Gastrocnemius medialis (tissue), 4 donors: ENCODE measurements around the gene SUPT3H. TPM values are rescaled to one million over a fixed set of nuclear protein-coding genes. Genes with fewer than 3 reads are reported as not detected.

Experiments used
- ATAC-seq, 2 donors: fragments of 150-250 bp; one replicate each; pipeline ENCODE4 v1.9.1; 2016
- DNase-seq, 2 donors: peaks; one replicate each; pipeline ENCODE4 v3.0.0-alpha.2; 2019
- H3K27ac ChIP-seq, 4 donors: fragments of 200-600 bp; sonication (generic); 1 replicate in 1 of 4; 2 replicates in 3 of 4; pipeline ENCODE4 v1.5.1; 2016 to 2018; ENCODE audit warnings: mild to moderate bottlenecking in 2 of 4, moderate library complexity in 1 of 4
- H3K27me3 ChIP-seq, 3 donors: fragments of 200-600 bp; sonication (generic) in 2 of 3; 1 replicate in 1 of 3; 2 replicates in 2 of 3; pipeline versions ENCODE4 v1.5.1 to v1.6.0; 2016 to 2019; ENCODE audit warnings: mild to moderate bottlenecking in 1 of 3, moderate library complexity in 1 of 3
- H3K36me3 ChIP-seq, 2 donors: fragments of 200-600 bp; sonication (generic) in 1 of 2; one replicate each; pipeline ENCODE4 v1.5.1; 2017 to 2018
- H3K4me1 ChIP-seq, 2 donors: fragments of 200-600 bp; sonication (generic) in 1 of 2; one replicate each; pipeline ENCODE4 v1.5.1; 2016 to 2017; ENCODE audit warnings: mild to moderate bottlenecking in 2 of 2
- H3K4me3 ChIP-seq, 4 donors: fragments of 200-600 bp; sonication (generic) in 3 of 4; 1 replicate in 1 of 4; 2 replicates in 3 of 4; pipeline ENCODE4 v1.5.1; 2016 to 2019; ENCODE audit warnings: mild to moderate bottlenecking in 2 of 4
- H3K9me3 ChIP-seq, 3 donors: fragments of 200-600 bp; sonication (generic) in 2 of 3; 1 replicate in 1 of 3; 2 replicates in 2 of 3; pipeline ENCODE4 v1.5.1; 2016 to 2019
- POLR2A ChIP-seq, 2 donors: fragments of 450-650 bp; IDR thresholded peaks; one replicate each; pipeline ENCODE4 v1.6.1; 2017; ENCODE audit warnings: antibody characterized with exemption in 2 of 2, mild to moderate bottlenecking in 2 of 2, moderate library complexity in 2 of 2
- in situ Hi-C, 4 donors: fragments of 200-750 bp; cut with MboI; loops; one replicate each; pipeline versions ENCODE4 v1.15.0 to v1.8.0; 2017; ENCODE audit warnings: low sequenced_read_pairs in 4 of 4
- intact Hi-C: fragments of 100-400 bp; cut with DNase I; formaldehyde crosslinking; loops from one replicate; pipeline ENCODE4 v1.15.1; 2023; ENCODE audit warnings: low total_unique reads
- total RNA-seq, 4 donors: library from RNA; depleted of rRNA; stranded (reverse); fragments of >200 nt; gene quantifications; one replicate each; pipeline versions ENCODE4 v1.1.0 to v1.2.3, GENCODE V29; 2016
- TF ChIP-seq, protein P1 (sequence below), 5 experiments: fragments of 450-650 bp in 3 of 5; fragments of 200-600 bp in 2 of 5; sonication (generic) in 2 of 5; IDR thresholded peaks in 4 of 5; conservative IDR thresholded peaks in 1 of 5; 1 replicate in 4 of 5; 2 replicates in 1 of 5; pipeline ENCODE4 v1.5.1; 2016 to 2019; ENCODE audit warnings: antibody characterized with exemption in 5 of 5, mild to moderate bottlenecking in 3 of 5, moderate library complexity in 3 of 5

SUPT3H gene
- total RNA-seq, 4 donors from 2014 or later = 1.5 to 9.0 (median 4.2) TPM

DNA sequence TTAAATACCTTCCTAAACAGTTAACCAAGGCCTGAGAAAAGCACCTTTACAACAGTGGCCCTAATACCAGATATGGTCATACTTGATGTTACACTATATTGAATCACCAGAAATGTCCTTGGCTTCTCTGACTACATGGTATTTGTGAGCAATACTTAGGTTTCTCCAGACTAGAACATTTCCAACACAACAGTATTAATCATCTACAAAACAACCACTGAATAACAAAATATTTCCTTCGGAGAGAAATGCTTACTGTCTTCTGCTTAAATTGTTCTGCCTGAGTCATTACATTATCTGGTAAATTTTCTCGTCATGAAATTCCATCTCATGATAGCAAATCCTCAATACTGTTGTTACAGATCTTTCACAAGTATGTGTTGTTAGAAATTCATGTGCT, 302.5 kb downstream of the SUPT3H start:
- intact Hi-C loops = no loop called here
- DNase-seq (no peak), ATAC-seq (no peak)

GRCh38 chr6:45074439-45074838, 303.3 kb downstream of the SUPT3H start:
- TF ChIP-seq, protein P1, sequence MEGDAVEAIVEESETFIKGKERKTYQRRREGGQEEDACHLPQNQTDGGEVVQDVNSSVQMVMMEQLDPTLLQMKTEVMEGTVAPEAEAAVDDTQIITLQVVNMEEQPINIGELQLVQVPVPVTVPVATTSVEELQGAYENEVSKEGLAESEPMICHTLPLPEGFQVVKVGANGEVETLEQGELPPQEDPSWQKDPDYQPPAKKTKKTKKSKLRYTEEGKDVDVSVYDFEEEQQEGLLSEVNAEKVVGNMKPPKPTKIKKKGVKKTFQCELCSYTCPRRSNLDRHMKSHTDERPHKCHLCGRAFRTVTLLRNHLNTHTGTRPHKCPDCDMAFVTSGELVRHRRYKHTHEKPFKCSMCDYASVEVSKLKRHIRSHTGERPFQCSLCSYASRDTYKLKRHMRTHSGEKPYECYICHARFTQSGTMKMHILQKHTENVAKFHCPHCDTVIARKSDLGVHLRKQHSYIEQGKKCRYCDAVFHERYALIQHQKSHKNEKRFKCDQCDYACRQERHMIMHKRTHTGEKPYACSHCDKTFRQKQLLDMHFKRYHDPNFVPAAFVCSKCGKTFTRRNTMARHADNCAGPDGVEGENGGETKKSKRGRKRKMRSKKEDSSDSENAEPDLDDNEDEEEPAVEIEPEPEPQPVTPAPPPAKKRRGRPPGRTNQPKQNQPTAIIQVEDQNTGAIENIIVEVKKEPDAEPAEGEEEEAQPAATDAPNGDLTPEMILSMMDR (IDR thresholded peaks at IDR 0.05 in 4 of 5, conservative IDR thresholded peaks at IDR 0.05 in 1 of 5) = no peak
- no peak for TF ChIP-seq POLR2A (IDR thresholded peaks at IDR 0.05)
- H3K27me3 ChIP-seq = no peaks in the 10 kb centered on the region
- no peaks in the 10 kb centered on the region for H3K36me3 ChIP-seq
- intact Hi-C loops = no loop called here
- in situ Hi-C loops = no loop called here
- no peak for ATAC-seq
- H3K4me3 ChIP-seq = no peak overlapping the region
- H3K4me1 ChIP-seq = no peaks in the 10 kb centered on the region
- peaks cover 0 to 14% (median 0%) of the 10 kb centered on the region in 3 donors for H3K9me3 ChIP-seq
- H3K27ac ChIP-seq = no peak overlapping the region
- no peak for DNase-seq

More for the DNA sequence above, 302.5 kb downstream of the SUPT3H start:
- in situ Hi-C loops = no loop called here
- no peak for TF ChIP-seq POLR2A (IDR thresholded peaks at IDR 0.05)
- TF ChIP-seq, protein P1 (IDR thresholded peaks at IDR 0.05 in 4 of 5, conservative IDR thresholded peaks at IDR 0.05 in 1 of 5) = no peak
- no peak overlapping the region for H3K4me3 ChIP-seq
- no peaks in the 10 kb centered on the region for H3K4me1 ChIP-seq
- peaks cover 0 to 14% (median 0%) of the 10 kb centered on the region in 3 donors for H3K9me3 ChIP-seq
- H3K36me3 ChIP-seq = no peaks in the 10 kb centered on the region
- no peak overlapping the region for H3K27ac ChIP-seq
- no peaks in the 10 kb centered on the region for H3K27me3 ChIP-seq

DNA sequence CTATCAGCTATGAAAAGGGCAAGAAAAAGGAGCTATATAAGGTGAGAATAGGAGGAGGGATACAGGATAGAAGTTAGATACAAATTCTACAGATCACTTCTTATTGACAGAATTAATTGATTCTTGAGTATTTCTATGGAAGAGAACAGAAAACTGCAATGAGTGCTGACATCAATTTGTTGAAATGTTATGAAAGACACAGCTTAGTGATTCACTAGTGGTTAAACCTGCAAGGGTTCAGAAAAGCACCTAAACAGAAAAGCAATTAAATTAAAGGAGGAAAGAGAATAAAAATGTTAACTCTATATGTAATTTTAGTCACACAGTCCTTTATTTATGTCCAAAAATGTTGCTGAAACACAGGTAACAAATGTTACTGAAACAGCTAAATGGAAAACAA, 304.0 kb downstream of the SUPT3H start:
- no peak for TF ChIP-seq POLR2A (IDR thresholded peaks at IDR 0.05)
- TF ChIP-seq, protein P1 (IDR thresholded peaks at IDR 0.05 in 4 of 5, conservative IDR thresholded peaks at IDR 0.05 in 1 of 5) = no peak
- Histone ChIP-seq H3K36me3 (no peaks in the 10 kb centered on the region), H3K9me3 (peaks cover 0 to 11% (median 0%) of the 10 kb centered on the region in 3 donors), H3K27ac (no peak overlapping the region), H3K4me1 (no peaks in the 10 kb centered on the region), H3K27me3 (no peaks in the 10 kb centered on the region), H3K4me3 (no peak overlapping the region)
- ATAC-seq = no peak
- no peak for DNase-seq
- in situ Hi-C loops (no loop called here), intact Hi-C loops (no loop called here)

DNA sequence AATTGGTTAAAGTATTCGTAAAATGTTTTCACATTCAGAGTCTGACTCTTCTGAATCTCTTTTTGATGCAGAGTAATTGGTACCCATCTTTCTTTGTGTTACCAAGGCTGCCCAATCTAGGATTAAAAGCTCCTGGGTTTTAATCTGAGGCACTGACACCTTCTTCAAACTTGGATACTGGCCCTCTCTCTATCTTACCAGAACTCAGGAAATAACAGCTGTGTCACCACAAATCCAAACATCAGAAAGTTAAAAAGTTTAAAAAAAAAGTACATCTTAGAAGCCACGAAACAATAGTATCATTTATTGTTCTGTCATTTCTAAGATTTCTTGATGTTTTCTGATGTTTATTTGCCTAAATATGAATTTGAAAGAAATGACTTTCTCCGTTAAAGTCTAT, 305.1 kb downstream of the SUPT3H start:
- no peak for DNase-seq

More for the DNA sequence above, 305.1 kb downstream of the SUPT3H start:
- H3K9me3 ChIP-seq = no peaks in the 10 kb centered on the region
- in situ Hi-C loops (no loop called here), intact Hi-C loops (no loop called here)
- no peak overlapping the region for H3K27ac ChIP-seq
- no peaks in the 10 kb centered on the region for H3K36me3 ChIP-seq
- H3K4me1 ChIP-seq = no peaks in the 10 kb centered on the region
- no peak for ATAC-seq
- no peaks in the 10 kb centered on the region for H3K27me3 ChIP-seq
- no peak overlapping the region for H3K4me3 ChIP-seq
- TF ChIP-seq POLR2A (IDR thresholded peaks at IDR 0.05) = no peak
- TF ChIP-seq, protein P1 (IDR thresholded peaks at IDR 0.05 in 4 of 5, conservative IDR thresholded peaks at IDR 0.05 in 1 of 5) = no peak
